HEK293 (cell line): Measurements from ENCODE around the gene TCF7L1.
A peak's percentile ranks its signal among the peaks of the same experiment; 100 is the strongest.

Source experiments
- GLI4 ChIP-seq: fragments of 450-650 bp; formaldehyde crosslinking; IDR thresholded peaks from 2 replicates; pipeline ENCODE4 v1.5.1; 2016; ENCODE audit warnings: missing biosample characterization, missing genetic modification characterization
- HOXC10 ChIP-seq: sonication (generic); formaldehyde crosslinking; IDR thresholded peaks from 2 replicates; pipeline ENCODE4 v1.8.1; 2023; ENCODE audit warnings: mild to moderate bottlenecking, missing genetic modification reagents
- KLF16 ChIP-seq: fragments of 450-650 bp; formaldehyde crosslinking; IDR thresholded peaks from 2 replicates; pipeline ENCODE4 v1.5.1; 2017; ENCODE audit warnings: missing biosample characterization, missing genetic modification characterization
- RBAK ChIP-seq: fragments of 450-650 bp; formaldehyde crosslinking; IDR thresholded peaks from 2 replicates; pipeline ENCODE4 v1.5.1; 2016; ENCODE audit warnings: missing biosample characterization, missing genetic modification characterization
- REST ChIP-seq: fragments of 450-650 bp; formaldehyde crosslinking; IDR thresholded peaks from 2 replicates; pipeline ENCODE4 v1.5.1; 2016; ENCODE audit warnings: missing biosample characterization, missing genetic modification characterization
- SETDB1 ChIP-seq: IDR thresholded peaks from one replicate; pipeline ENCODE4 v1.6.1; 2017; ENCODE audit warnings: mild to moderate bottlenecking, low read length, moderate library complexity, mixed read lengths; ENCODE audit not compliant: insufficient read length
- SP2 ChIP-seq: fragments of 450-650 bp; formaldehyde crosslinking; IDR thresholded peaks from 2 replicates; pipeline ENCODE4 v1.5.1; 2016; ENCODE audit warnings: missing biosample characterization, missing genetic modification characterization
- YY2 ChIP-seq: fragments of 450-650 bp; formaldehyde crosslinking; IDR thresholded peaks from 2 replicates; pipeline ENCODE4 v1.5.1; 2016; ENCODE audit warnings: missing biosample characterization, missing genetic modification characterization
- ZIC2 ChIP-seq: fragments of 450-650 bp; formaldehyde crosslinking; IDR thresholded peaks from 2 replicates; pipeline ENCODE4 v1.5.1; 2016; ENCODE audit warnings: missing biosample characterization, missing genetic modification characterization
- ZNF121 ChIP-seq: fragments of 450-650 bp; formaldehyde crosslinking; IDR thresholded peaks from 2 replicates; pipeline ENCODE4 v1.5.1; 2016; ENCODE audit warnings: missing biosample characterization, missing genetic modification characterization
- ZNF16 ChIP-seq: fragments of 450-650 bp; formaldehyde crosslinking; IDR thresholded peaks from 2 replicates; pipeline ENCODE4 v1.5.1; 2016; ENCODE audit warnings: low read depth, missing biosample characterization, missing genetic modification characterization
- ZNF175 ChIP-seq: fragments of 450-650 bp; formaldehyde crosslinking; IDR thresholded peaks from 2 replicates; pipeline ENCODE4 v1.5.1; 2016; ENCODE audit warnings: missing biosample characterization, missing genetic modification characterization
- ZNF202 ChIP-seq: fragments of 450-650 bp; formaldehyde crosslinking; IDR thresholded peaks from 2 replicates; pipeline ENCODE4 v1.5.1; 2016; ENCODE audit warnings: missing biosample characterization, missing genetic modification characterization, borderline replicate concordance
- ZNF211 ChIP-seq: fragments of 450-650 bp; formaldehyde crosslinking; IDR thresholded peaks from 2 replicates; pipeline ENCODE4 v1.5.1; 2016; ENCODE audit warnings: low read depth, missing biosample characterization, missing genetic modification characterization
- ZNF26 ChIP-seq: fragments of 450-650 bp; formaldehyde crosslinking; IDR thresholded peaks from 2 replicates; pipeline ENCODE4 v1.5.1; 2016; ENCODE audit warnings: missing biosample characterization, missing genetic modification characterization
- ZNF362 ChIP-seq: fragments of 450-650 bp; formaldehyde crosslinking; IDR thresholded peaks from 2 replicates; pipeline ENCODE4 v1.5.1; 2016; ENCODE audit warnings: missing biosample characterization, missing genetic modification characterization
- ZNF366 ChIP-seq: fragments of 450-650 bp; formaldehyde crosslinking; conservative IDR thresholded peaks from 2 replicates; pipeline ENCODE4 v1.5.1; 2016; ENCODE audit warnings: missing biosample characterization, missing genetic modification characterization
- ZNF521 ChIP-seq: fragments of 450-650 bp; formaldehyde crosslinking; IDR thresholded peaks from 2 replicates; pipeline ENCODE4 v1.5.1; 2017; ENCODE audit warnings: missing biosample characterization, mild to moderate bottlenecking, missing genetic modification characterization
- ZNF548 ChIP-seq: fragments of 450-650 bp; formaldehyde crosslinking; IDR thresholded peaks from 2 replicates; pipeline ENCODE4 v1.5.1; 2016; ENCODE audit warnings: missing biosample characterization, missing genetic modification characterization
- ZNF549 ChIP-seq: fragments of 450-650 bp; IDR thresholded peaks from 2 replicates; pipeline ENCODE4 v1.5.1; 2018; ENCODE audit warnings: missing biosample characterization, missing genetic modification characterization, mild to moderate bottlenecking, inconsistent platforms, moderate library complexity
- ZNF670 ChIP-seq: fragments of 450-650 bp; formaldehyde crosslinking; IDR thresholded peaks from 2 replicates; pipeline ENCODE4 v1.5.1; 2016; ENCODE audit warnings: missing biosample characterization, missing genetic modification characterization, low read depth
- ZNF707 ChIP-seq: fragments of 450-650 bp; formaldehyde crosslinking; IDR thresholded peaks from 2 replicates; pipeline ENCODE4 v1.5.1; 2016; ENCODE audit warnings: missing biosample characterization, missing genetic modification characterization
- ZNF76 ChIP-seq: fragments of 450-650 bp; formaldehyde crosslinking; IDR thresholded peaks from 2 replicates; pipeline ENCODE4; 2016; ENCODE audit warnings: low read depth, missing biosample characterization, missing genetic modification characterization, borderline replicate concordance
- ZNF792 ChIP-seq: fragments of 450-650 bp; formaldehyde crosslinking; IDR thresholded peaks from 2 replicates; pipeline ENCODE4 v1.5.1; 2016; ENCODE audit warnings: missing biosample characterization, missing genetic modification characterization
- ZNF830 ChIP-seq: fragments of 450-650 bp; IDR thresholded peaks from 2 replicates; pipeline ENCODE4 v1.5.0; 2018; ENCODE audit warnings: missing biosample characterization, missing genetic modification characterization, low read depth, mild to moderate bottlenecking, moderate library complexity
- TF ChIP-seq, protein P1 (sequence below): fragments of 450-650 bp; formaldehyde crosslinking; conservative IDR thresholded peaks from 2 replicates; pipeline ENCODE4 v1.5.1; 2016; ENCODE audit warnings: low read depth, missing biosample characterization, missing genetic modification characterization
- TF ChIP-seq, protein P2 (sequence below): fragments of 450-650 bp; formaldehyde crosslinking; IDR thresholded peaks from 2 replicates; pipeline ENCODE4; 2016; ENCODE audit warnings: missing biosample characterization, missing genetic modification characterization

TCF7L1 gene

DNA sequence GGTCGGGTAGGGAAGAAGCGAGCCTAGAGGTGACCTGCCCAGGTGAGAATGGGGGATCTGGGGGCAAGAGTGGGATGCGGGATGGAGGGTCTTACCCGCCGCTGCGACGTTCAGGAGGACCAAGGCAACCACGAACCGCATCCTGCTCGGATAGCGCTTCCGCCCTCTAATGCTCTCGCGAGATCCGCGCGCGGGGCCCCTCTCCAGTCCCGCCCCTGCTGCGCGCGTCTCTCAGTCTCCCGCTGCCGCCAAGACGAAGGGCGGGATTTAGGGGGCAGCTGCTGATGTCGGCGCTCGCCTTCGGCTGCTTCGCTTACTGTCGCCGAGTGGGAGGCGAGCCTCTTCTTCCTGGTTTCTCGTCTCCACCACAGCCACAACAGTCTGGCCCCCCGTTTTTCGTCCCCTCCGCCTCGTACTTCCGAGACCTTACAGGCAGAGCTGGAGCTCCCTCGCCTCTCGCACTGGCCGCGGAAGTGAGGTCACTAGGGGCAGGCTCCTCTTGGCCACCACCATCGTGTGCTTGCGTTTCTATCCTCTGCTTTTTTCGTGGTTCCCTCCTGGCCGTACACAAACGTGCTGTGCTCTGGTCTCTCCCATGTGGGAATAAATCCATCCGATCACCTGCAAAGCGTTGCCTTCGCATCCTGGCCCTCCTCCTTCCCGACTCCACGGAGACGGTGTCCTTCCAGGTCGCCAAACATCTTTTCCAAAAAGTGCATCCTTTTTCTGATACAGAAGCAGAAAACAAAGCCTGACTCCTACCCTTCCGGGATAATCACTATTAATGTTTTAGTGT lies 194.8 kb downstream of the TCF7L1 start, which contains the start of gene TGOLN2 (continued):
- TF ChIP-seq ZNF707, result no peak
- no peak for TF ChIP-seq ZNF670 (tag by site-specific recombination)
- TF ChIP-seq YY2 (tag by site-specific recombination), result peak; percentile 29; the same call in 1 of the 2 replicates
- no peak for TF ChIP-seq ZNF16 (tag by site-specific recombination)
- peak; percentile 85 for TF ChIP-seq SP2
- no peak; the same call in 1 of the 2 replicates for TF ChIP-seq ZNF362 (tag by site-specific recombination)
- TF ChIP-seq ZNF548, result no peak
- TF ChIP-seq HOXC10 (CRISPR knock-in tag), result no peak
- TF ChIP-seq REST (tag by site-specific recombination), result no peak; the same call in 1 of the 2 replicates
- TF ChIP-seq ZNF121 (tag by site-specific recombination), result no peak
- TF ChIP-seq, protein P1, sequence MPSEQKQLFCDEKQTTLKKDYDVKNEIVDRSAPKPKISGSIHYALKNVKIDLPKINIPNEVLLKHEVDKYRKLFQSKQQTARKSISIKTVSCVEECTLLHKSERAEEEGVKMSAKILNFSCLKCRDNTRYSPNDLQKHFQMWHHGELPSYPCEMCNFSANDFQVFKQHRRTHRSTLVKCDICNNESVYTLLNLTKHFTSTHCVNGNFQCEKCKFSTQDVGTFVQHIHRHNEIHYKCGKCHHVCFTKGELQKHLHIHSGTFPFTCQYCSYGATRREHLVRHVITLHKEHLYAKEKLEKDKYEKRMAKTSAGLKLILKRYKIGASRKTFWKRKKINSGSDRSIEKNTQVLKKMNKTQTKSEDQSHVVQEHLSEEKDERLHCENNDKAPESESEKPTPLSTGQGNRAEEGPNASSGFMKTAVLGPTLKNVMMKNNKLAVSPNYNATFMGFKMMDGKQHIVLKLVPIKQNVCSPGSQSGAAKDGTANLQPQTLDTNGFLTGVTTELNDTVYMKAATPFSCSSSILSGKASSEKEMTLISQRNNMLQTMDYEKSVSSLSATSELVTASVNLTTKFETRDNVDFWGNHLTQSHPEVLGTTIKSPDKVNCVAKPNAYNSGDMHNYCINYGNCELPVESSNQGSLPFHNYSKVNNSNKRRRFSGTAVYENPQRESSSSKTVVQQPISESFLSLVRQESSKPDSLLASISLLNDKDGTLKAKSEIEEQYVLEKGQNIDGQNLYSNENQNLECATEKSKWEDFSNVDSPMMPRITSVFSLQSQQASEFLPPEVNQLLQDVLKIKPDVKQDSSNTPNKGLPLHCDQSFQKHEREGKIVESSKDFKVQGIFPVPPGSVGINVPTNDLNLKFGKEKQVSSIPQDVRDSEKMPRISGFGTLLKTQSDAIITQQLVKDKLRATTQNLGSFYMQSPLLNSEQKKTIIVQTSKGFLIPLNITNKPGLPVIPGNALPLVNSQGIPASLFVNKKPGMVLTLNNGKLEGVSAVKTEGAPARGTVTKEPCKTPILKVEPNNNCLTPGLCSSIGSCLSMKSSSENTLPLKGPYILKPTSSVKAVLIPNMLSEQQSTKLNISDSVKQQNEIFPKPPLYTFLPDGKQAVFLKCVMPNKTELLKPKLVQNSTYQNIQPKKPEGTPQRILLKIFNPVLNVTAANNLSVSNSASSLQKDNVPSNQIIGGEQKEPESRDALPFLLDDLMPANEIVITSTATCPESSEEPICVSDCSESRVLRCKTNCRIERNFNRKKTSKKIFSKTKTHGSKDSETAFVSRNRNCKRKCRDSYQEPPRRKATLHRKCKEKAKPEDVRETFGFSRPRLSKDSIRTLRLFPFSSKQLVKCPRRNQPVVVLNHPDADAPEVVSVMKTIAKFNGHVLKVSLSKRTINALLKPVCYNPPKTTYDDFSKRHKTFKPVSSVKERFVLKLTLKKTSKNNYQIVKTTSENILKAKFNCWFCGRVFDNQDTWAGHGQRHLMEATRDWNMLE (tag by site-specific recombination), result peak; percentile 47; the same call in 1 of the 2 replicates
- TF ChIP-seq ZNF830 (tag by site-specific recombination), result no peak
- peak; percentile 48; the same call in 1 of the 2 replicates for TF ChIP-seq ZNF76 (tag by site-specific recombination)
- no peak for TF ChIP-seq ZNF202 (tag by site-specific recombination)
- TF ChIP-seq ZNF549 (tag by site-specific recombination), result no peak
- no peak for TF ChIP-seq ZNF175 (tag by site-specific recombination)
- no peak for TF ChIP-seq SETDB1
- TF ChIP-seq, protein P2, sequence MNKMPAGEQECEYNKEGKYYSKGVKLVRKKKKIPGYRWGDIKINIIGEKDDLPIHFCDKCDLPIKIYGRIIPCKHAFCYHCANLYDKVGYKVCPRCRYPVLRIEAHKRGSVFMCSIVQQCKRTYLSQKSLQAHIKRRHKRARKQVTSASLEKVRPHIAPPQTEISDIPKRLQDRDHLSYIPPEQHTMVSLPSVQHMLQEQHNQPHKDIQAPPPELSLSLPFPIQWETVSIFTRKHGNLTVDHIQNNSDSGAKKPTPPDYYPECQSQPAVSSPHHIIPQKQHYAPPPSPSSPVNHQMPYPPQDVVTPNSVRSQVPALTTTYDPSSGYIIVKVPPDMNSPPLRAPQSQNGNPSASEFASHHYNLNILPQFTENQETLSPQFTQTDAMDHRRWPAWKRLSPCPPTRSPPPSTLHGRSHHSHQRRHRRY, result no peak
- peak; percentile 96 for TF ChIP-seq KLF16
- TF ChIP-seq ZNF366, result peak; percentile 24; the same call in 1 of the 2 replicates
- TF ChIP-seq ZNF26 (tag by site-specific recombination), result no peak
- no peak for TF ChIP-seq GLI4
- TF ChIP-seq ZIC2 (tag by site-specific recombination), result peak; percentile 75
- no peak for TF ChIP-seq ZNF211 (tag by site-specific recombination)
- TF ChIP-seq ZNF792, result no peak
- no peak for TF ChIP-seq RBAK
- no peak for TF ChIP-seq ZNF521
